Tibial nerve (tissue), 4 donors: ENCODE results near the gene ERN1. TPM values are rescaled to one million over a fixed set of nuclear protein-coding genes. Genes with fewer than 3 reads are reported as not detected.
A peak's percentile ranks its signal among the peaks of the same experiment; 100 is the strongest.

Experiments used
- DNase-seq, 2 donors: peaks; one replicate each; pipeline ENCODE4 v3.0.0-alpha.2; 2019; ENCODE audit warnings: low spot score in 2 of 2
- H3K27ac ChIP-seq, 4 donors: fragments of 200-600 bp; sonication (generic) in 3 of 4; one replicate each; pipeline ENCODE4 v1.5.1; 2017 to 2019; ENCODE audit warnings: mild to moderate bottlenecking in 1 of 4
- H3K27me3 ChIP-seq, 2 donors: fragments of 200-600 bp; sonication (generic) in 1 of 2; one replicate each; pipeline versions ENCODE4 v1.5.1 to v1.6.0; 2017 to 2019
- H3K36me3 ChIP-seq, 3 donors: fragments of 200-600 bp; sonication (generic); one replicate each; pipeline ENCODE4 v1.5.1; 2018 to 2019
- H3K4me1 ChIP-seq, 4 donors: fragments of 200-600 bp; sonication (generic) in 3 of 4; one replicate each; pipeline ENCODE4 v1.5.1; 2017 to 2019
- H3K4me3 ChIP-seq, 4 donors: fragments of 200-600 bp; sonication (generic) in 3 of 4; one replicate each; pipeline ENCODE4 v1.5.1; 2017 to 2019; ENCODE audit warnings: mild to moderate bottlenecking in 1 of 4, moderate library complexity in 1 of 4
- H3K9me3 ChIP-seq, 4 donors: fragments of 200-600 bp; sonication (generic) in 3 of 4; one replicate each; pipeline ENCODE4 v1.5.1; 2017 to 2019
- EP300 ChIP-seq, 2 donors: sonication (generic); formaldehyde crosslinking; IDR thresholded peaks; one replicate each; pipeline ENCODE4 v1.6.1; 2017; ENCODE audit warnings: antibody characterized with exemption in 2 of 2, mild to moderate bottlenecking in 1 of 2
- POLR2A ChIP-seq, 2 donors: fragments of 450-650 bp; IDR thresholded peaks; one replicate each; pipeline ENCODE4 v1.6.1; 2017; ENCODE audit warnings: antibody characterized with exemption in 2 of 2, mild to moderate bottlenecking in 2 of 2, moderate library complexity in 2 of 2
- WGBS, 2 donors: methylation state at CpG; one replicate each; pipeline ENCODE4 v1.1.5; 2018; 5-methylcytosine and 5-hydroxymethylcytosine counted together
- total RNA-seq, 4 donors: library from RNA; depleted of rRNA; stranded (reverse); fragments of >200 nt; gene quantifications; one replicate each; pipeline ENCODE4 v1.1.0, GENCODE V29; 2016
- TF ChIP-seq, protein P1 (sequence below), 5 experiments: fragments of 200-600 bp in 3 of 5; fragments of 450-650 bp in 2 of 5; sonication (generic) in 3 of 5; IDR thresholded peaks; one replicate each; pipeline ENCODE4 v1.5.1; 2016 to 2019; ENCODE audit warnings: antibody characterized with exemption in 5 of 5, mild to moderate bottlenecking in 3 of 5, moderate library complexity in 2 of 5

Gene ERN1
- total RNA-seq, 4 donors from 2014 or later: 8.7 to 17.7 (median 13.5) TPM

DNA sequence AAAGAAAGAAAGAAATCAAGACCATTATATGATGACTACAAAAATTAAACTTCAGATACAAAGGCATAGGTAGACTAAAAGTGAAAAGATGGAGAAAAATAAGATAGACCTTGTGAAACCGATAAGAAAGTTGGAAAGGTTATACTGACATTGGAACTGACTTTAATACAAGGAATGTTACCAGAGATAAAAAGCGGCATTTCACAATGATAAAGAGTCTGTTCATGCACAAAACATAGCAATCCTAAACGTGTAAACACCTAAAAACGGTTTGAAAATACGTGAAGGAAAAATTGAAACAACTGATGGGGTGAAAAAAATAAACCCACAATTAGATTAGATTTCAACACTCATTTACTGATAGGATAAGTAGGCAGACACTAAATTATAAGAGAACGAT, 9.6 kb upstream of the ERN1 start:
- Histone ChIP-seq H3K4me3 (no peak overlapping the region), H3K4me1 (no peaks in the 10 kb centered on the region), H3K27me3 (no peaks in the 10 kb centered on the region), H3K9me3 (no peaks in the 10 kb centered on the region), H3K27ac (no peak overlapping the region), H3K36me3 (no peaks in the 10 kb centered on the region)
- TF ChIP-seq, protein P1, sequence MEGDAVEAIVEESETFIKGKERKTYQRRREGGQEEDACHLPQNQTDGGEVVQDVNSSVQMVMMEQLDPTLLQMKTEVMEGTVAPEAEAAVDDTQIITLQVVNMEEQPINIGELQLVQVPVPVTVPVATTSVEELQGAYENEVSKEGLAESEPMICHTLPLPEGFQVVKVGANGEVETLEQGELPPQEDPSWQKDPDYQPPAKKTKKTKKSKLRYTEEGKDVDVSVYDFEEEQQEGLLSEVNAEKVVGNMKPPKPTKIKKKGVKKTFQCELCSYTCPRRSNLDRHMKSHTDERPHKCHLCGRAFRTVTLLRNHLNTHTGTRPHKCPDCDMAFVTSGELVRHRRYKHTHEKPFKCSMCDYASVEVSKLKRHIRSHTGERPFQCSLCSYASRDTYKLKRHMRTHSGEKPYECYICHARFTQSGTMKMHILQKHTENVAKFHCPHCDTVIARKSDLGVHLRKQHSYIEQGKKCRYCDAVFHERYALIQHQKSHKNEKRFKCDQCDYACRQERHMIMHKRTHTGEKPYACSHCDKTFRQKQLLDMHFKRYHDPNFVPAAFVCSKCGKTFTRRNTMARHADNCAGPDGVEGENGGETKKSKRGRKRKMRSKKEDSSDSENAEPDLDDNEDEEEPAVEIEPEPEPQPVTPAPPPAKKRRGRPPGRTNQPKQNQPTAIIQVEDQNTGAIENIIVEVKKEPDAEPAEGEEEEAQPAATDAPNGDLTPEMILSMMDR (IDR thresholded peaks at IDR 0.05): no peak
- TF ChIP-seq POLR2A (IDR thresholded peaks at IDR 0.05) (no peak), EP300 (IDR thresholded peaks at IDR 0.05) (no peak)
- no peak for DNase-seq
- 84 to 85% methylated on average over 6 of the region's 6 CpGs for WGBS, 2 donors

DNA sequence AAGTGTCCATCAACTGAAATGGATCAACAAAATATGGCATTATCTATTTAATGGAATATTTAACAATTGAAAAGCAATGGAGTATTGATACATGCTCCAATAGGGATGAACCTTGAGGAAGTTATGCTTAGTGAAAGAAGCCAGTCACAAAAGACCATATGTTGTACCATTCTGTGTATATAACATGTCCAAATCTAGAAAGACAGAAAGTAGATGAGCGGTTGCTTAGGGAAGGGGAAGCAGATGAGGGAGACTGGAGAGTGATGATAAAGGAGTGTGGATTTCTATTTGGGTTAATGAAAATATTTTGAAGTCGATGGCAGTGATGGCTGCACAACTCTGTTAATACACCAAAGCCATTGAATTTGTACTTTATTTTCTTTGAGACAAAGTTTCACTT, 8.5 kb upstream of the ERN1 start:
- no peaks in the 10 kb centered on the region for H3K27me3 ChIP-seq
- H3K36me3 ChIP-seq: no peaks in the 10 kb centered on the region
- no peak for DNase-seq
- H3K27ac ChIP-seq: no peak overlapping the region
- H3K4me1 ChIP-seq: no peaks in the 10 kb centered on the region
- WGBS, 2 donors: 76 to 83% methylated on average over 2 of the region's 2 CpGs
- H3K9me3 ChIP-seq: no peaks in the 10 kb centered on the region
- H3K4me3 ChIP-seq: no peak overlapping the region
- TF ChIP-seq, protein P1 (IDR thresholded peaks at IDR 0.05): no peak
- TF ChIP-seq EP300 (IDR thresholded peaks at IDR 0.05) (no peak), POLR2A (IDR thresholded peaks at IDR 0.05) (no peak)

GRCh38 chr17:64135000-64135399, 5.1 kb upstream of the ERN1 start:
- Histone ChIP-seq H3K4me3 (no peak overlapping the region), H3K36me3 (no peaks in the 10 kb centered on the region), H3K27ac (no peak overlapping the region), H3K4me1 (peaks cover 0 to 15% (median 6%) of the 10 kb centered on the region in 4 donors), H3K27me3 (no peaks in the 10 kb centered on the region), H3K9me3 (no peaks in the 10 kb centered on the region)
- TF ChIP-seq, protein P1 (IDR thresholded peaks at IDR 0.05): no peak
- TF ChIP-seq EP300 (IDR thresholded peaks at IDR 0.05) (no peak), POLR2A (IDR thresholded peaks at IDR 0.05) (no peak)
- WGBS, 2 donors: 57 to 75% methylated on average over 6 of the region's 6 CpGs
- DNase-seq: no peak

GRCh38 chr17:64134216-64134970, 4.4 kb upstream of the ERN1 start:
- DNase-seq: no peak
- Histone ChIP-seq H3K9me3 (no peaks in the 10 kb centered on the region), H3K4me1 (peaks cover 0 to 15% (median 6%) of the 10 kb centered on the region in 4 donors), H3K36me3 (no peaks in the 10 kb centered on the region), H3K4me3 (no peak overlapping the region), H3K27ac (no peak overlapping the region), H3K27me3 (no peaks in the 10 kb centered on the region)
- TF ChIP-seq, protein P1 (IDR thresholded peaks at IDR 0.05): no peak
- no peak for TF ChIP-seq EP300 (IDR thresholded peaks at IDR 0.05)
- no peak for TF ChIP-seq POLR2A (IDR thresholded peaks at IDR 0.05)
- 91 to 92% methylated on average over 6 of the region's 6 CpGs for WGBS, 2 donors

DNA sequence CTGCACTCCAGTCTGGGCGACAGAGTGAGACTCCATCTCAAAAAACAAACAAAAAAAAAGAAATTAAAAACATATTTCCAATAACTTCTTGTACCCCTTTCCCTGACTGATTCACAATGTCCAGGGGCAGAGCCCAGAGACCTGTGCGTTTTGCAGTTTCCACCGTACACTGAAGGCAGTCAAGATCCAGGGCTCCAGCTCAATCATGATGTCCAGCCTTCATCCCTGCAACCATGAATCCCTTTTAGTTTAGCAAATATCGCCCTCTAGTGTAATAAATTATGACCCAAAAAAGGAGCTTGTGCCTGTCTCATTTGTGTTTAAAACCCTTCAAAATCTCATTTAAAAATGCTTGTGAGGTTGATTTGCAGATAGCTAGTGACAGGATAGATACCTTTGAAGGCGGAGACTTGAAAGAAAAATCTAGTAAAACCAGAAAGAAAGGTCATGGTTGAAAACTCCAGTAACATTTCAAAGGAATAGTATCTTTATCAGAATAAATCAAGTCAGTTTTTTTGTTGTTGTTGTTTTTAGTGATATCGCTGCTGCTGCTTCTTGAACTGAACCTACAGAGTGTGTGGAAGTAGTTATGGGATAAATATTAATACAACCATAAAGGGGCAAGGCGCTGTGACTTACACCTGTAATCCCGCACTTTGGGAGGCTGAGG, 3.7 kb upstream of the ERN1 start:
- no peak overlapping the region for H3K27ac ChIP-seq
- TF ChIP-seq EP300 (IDR thresholded peaks at IDR 0.05) (no peak), POLR2A (IDR thresholded peaks at IDR 0.05) (no peak)
- TF ChIP-seq, protein P1 (IDR thresholded peaks at IDR 0.05): peak; percentile 52 to 77 (median 66)
- no peak for DNase-seq
- H3K27me3 ChIP-seq: no peaks in the 10 kb centered on the region
- WGBS, 2 donors: 44% methylated on average over 8 of the region's 8 CpGs
- peaks cover 0 to 20% (median 10%) of the 10 kb centered on the region in 4 donors for H3K4me1 ChIP-seq
- H3K36me3 ChIP-seq: no peaks in the 10 kb centered on the region
- no peaks in the 10 kb centered on the region for H3K9me3 ChIP-seq
- no peak overlapping the region for H3K4me3 ChIP-seq
